GM21423 (cell line): ENCODE data around the gene EID2.

ENCODE experiments used
- ATAC-seq: cut with Tn5 transposase; IDR thresholded peaks from one replicate; pipeline ENCODE4 v1.9.1; 2021; ENCODE audit warnings: mild to moderate bottlenecking, moderate library complexity; ENCODE audit not compliant: unreplicated experiment

Gene EID2

DNA sequence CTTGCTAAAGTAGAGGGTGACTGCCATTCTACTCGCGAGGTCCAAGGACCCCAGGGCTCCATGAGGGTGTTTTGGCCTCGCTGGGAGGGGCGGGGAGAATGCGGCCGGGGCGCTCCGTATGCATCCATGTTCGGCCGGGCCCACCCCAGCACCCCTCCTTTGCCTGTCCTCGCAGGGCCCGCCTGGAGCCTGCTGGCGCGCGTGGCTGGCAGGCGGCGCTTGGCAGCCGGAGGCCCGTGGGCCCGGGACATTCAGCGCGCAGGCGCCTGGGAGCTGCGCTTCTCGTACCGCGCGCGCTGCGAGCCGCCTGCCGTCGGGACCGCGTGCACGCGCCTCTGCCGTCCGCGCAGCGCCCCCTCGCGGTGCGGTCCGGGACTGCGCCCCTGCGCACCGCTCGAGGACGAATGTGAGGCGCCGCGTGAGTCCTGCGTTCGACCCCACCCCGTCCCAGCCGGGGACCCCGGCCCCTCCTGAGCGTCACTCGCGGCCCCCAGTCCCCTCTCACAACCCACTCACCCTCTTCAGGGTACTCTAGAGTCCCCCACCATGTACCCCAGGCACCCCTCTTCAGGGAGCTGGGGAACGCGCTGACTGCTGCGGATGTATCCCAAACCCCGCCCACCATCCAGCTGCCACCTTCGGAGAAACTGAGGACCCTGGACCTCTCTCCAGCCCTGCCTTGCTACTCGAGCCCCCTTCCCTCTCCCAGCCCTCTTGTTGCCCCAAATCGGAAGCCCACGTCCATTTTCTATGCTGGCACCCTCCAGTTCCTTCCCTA is 37.1 kb downstream of the EID2 start:
- ATAC-seq: no peak

DNA sequence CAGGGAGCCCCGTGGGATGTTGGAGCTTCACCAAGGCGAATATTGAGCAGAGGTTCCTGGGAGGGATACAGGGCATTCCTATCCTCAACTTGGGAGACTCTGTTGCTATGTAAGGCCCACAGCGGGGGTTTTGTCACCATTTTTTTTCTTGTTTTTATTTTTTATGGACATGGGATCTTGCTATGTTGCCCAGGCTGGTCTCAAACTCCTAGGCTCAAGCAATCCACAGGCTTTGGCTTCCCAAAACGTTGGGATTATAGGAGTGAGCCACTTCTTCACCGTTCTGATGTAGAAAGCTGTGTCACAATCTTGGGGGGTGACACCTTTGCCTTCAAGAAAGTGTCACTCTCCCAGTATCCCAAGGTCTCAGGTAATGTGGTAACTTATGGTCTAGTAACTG is 38.6 kb downstream of the EID2 start:
- ATAC-seq: no peak

DNA sequence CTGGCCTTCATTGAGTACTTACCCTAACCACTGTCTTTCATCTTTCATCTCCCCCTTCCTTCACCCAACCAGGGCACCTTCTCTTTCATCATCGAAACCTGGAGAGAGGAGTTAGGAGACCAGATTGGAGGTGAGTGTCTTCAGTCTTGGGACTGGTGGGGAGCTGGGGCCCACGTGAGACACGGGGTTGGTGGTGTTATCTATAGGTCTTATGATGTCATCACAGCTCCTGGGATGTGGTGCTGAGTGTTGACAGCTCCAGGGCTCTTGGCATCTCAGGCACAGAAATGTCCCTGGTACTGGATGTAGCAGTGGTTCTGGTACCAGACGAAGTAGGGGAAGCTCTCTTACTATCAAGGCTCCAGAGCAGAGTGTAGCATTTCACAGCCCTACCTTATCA is 39.4 kb downstream of the EID2 start:
- no peak for ATAC-seq

DNA sequence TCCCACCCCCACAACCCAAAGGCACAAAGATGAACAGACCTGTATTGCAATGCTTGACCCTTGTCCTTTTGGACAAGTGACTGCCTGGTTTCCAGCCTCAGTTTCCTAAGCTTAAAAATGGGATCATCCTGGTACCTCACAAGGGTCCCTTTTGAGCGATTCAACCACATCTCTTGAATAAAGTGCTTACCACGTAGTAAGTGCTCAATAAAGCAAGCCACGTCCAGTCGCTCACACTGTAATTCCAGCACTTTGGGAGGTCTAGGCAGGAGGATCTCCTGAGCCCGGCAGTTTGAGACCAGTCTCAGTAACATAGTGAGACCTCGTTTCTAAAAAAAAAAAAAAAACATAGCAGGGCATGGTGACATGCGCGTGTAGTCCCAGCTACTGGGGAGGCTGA is 40.0 kb downstream of the EID2 start:
- no peak for ATAC-seq

DNA sequence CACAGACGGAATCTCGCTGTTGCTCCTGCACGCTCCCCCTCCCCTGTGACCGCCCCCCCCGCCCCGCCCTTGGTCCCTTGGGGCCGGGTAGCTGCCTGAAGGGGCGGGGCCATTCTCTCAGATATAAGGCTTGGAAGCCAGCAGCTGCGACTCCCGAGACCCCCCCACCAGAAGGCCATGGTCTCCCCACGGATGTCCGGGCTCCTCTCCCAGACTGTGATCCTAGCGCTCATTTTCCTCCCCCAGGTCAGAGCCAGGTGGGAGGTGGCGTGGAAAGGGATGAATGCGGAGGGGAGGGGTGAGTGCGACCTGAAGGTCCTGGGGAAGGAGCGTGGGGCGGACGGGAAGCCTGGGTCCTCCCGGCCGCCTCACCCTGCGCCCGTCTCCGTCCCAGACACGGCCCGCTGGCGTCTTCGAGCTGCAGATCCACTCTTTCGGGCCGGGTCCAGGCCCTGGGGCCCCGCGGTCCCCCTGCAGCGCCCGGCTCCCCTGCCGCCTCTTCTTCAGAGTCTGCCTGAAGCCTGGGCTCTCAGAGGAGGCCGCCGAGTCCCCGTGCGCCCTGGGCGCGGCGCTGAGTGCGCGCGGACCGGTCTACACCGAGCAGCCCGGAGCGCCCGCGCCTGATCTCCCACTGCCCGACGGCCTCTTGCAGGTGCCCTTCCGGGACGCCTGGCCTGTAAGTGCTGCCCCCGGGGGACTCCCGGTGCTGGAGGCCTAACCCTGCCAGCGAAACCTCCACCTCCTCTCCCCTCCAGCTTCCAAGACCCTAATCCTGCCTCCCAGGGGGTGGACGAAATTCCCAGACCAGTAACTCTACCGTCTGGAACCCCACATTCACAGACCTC is 40.9 kb downstream of the EID2 start, which contains the start of gene DLL3:
DLL3 (plus strand) TSS at position 150 of the 845 bp plus-strand sequence; CDS start at position 178, 28 bp downstream.
- no peak for ATAC-seq

DNA sequence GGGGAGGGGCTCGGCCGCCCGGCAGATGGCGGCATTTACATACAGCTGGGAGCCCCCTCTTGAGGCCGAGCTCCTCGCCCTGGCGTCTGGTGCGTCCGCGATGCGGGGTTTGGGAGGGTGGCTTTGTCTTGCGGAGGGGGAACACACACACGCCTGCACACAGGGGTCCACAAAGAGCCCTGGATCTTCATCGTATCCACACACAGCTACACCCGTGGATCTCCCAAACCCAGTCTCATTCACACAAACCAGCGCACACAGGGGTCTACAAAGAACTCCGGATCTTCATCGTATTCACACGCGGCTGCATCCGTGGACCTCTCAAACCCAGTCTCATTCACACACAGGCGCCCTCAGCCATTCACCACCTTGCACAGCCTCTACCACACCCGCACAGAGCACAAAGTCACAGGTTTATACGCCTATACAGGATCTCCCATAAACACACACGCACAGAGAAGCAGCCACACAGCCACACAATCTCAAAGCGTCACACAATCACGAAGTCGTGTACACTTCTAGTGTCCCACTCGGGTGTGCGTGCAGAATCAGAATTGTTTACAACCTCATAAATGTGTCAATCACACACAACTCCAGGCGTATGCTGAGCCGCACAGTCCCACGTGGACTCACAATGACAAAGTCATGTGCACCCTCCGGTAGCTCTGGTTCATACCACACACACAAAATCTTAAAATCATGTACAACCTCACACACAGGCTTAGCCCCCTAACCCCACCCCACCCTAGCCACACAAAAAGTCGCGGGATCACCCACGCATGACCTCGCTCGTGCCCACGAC is 41.8 kb downstream of the EID2 start:
- no peak for ATAC-seq

DNA sequence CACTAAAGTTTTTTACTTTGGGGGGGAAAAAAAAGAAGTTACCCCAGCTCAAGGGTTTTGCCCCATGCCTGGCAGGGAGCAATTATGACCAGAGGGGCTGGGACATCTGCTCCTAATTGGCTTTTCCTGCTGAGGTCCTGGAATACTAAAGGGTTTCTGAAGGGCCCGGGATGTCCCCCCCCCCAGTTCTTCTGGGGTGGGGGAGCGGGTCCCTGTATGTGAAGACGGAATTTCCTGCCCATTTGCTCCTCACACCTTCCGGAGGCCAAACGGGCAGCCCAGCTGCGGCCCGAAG is 42.3 kb downstream of the EID2 start:
- no peak for ATAC-seq

DNA sequence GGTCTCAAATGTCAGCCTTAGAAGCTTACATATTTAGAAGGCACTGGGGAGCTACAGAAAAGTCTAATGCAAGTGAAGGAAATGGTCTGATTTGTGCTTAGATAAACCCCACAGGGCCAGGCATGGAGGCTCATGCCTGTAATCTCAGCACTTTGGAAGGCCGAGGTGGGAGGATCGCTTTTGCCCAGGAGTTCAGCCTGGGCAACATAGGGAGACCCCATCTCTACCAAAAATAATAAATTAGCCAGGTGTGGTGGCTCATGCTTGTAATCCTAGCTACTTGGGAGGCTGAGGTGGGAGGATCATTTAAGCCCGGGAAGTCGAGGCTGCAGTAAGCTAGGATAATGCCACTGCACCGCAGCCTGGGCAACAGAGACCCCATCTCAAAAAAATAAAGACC is 43.9 kb downstream of the EID2 start:
- ATAC-seq: no peak

DNA sequence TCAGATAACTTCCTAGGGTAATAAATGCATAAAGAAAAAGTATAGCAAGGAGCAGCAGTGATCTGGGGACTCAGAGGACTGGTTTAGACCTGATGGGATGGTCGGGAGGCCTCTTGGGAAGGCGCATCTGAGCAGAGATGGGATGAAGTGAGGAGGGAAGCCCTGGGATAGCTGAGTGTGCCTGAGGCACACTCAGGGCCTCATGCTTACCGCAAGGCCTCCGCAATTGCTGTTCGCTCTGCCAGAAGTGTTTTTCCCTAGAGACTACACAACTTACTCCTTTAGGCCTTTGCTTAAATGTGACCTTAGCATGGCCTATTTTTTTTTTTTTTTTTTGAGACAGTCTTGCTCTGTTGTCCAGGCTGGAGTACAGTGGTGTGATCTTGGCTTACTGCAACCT is 45.3 kb downstream of the EID2 start:
- ATAC-seq: no peak

DNA sequence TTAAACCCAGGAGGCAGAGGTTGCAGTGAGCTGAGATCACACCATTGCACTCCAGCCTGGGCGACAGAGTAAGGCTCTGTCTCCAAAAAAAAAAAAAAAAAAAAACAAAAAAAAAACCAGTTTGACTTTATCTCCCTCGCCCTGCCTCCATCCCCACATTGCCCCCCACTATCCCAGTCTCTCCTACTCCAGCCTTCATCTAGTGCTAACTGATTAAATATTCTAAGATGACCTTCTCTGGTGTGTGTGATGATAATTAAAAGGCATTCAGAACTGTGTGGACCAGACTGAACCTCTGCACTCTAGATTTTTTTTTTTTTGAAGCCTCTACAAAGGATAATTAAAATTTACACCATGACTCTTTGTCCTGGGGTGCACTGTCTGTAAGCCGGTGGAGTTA is 47.2 kb downstream of the EID2 start:
- ATAC-seq: no peak

DNA sequence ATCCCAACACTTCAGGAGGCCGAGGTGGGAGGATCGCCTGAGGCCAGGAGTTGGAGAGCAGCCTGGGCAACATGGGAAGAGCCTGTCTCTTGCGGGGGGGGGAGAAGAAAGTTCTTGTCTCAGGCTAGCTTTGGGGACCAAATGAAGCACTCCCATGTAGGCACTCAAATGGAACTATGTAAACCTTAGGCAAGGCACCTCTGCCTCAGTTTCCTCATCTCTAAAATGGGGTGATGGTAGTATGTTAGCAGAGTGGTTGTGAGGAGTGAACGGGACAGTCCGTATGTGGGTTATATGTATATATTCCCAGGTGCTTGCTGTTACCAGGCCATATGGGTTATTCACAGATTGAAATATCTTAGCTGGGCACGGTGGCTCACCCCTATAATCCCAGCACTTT is 47.7 kb downstream of the EID2 start:
- no peak for ATAC-seq

DNA sequence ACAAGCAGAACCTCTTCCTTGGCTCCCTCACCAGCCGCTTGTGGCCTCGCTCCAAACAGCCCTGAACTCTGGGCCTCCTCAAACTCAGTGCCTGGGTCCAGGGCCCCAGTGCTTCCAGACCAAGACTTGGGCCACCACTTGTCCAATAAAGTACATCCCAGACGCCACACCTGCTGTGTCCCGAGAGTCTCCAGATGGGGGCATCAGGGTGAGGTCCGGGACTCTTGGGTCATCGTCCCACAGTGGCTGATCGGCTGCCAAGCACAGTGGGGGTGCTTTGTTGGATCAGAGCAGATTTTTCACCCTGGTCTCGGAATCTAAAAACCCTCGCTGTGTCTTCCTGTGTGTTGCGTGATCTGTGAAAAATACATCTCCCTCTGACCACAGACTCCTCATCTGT is 50.2 kb downstream of the EID2 start:
- ATAC-seq: no peak
